Panc1 (cell line): ENCODE measurements around the gene MEIOSIN. TPM values are rescaled to one million over a fixed set of nuclear protein-coding genes. Genes with fewer than 3 reads are reported as not detected.
A peak's percentile ranks its signal among the peaks of the same experiment; 100 is the strongest.
"Not testable (repeated sequence)": the region's sequence is repeated elsewhere in the genome, so short reads cannot be mapped to it uniquely, and the experiment has no call there.

Experiments used
- ATAC-seq: fragments of 200-7000 bp; cut with Tn5 transposase; 2 replicates; pipeline ENCODE4 v1.9.1; 2020; ENCODE audit warnings: mild to moderate bottlenecking, moderate library complexity
- BruUV-seq: library from RNA; stranded (reverse); fragments of 400-500 nt; replicated peaks from 2 replicates; lab custom pipeline; 2021; lab: Mats Ljungman, UMichigan
- CTCF ChIA-PET: fragments of 300-600 bp; sonication (Branson Sonifier 250); formaldehyde crosslinking; loops from one replicate; lab custom pipeline; 2022; ENCODE audit warnings: antibody characterized with exemption; lab: Charles Lee
- POLR2A ChIA-PET: fragments of 300-600 bp; sonication (Branson Sonifier 250); formaldehyde crosslinking; loops from one replicate; lab custom pipeline; 2022; ENCODE audit warnings: antibody characterized with exemption; lab: Charles Lee
- DNase-seq: peaks from one replicate; pipeline ENCODE4 v3.0.0-alpha.2; 2010; ENCODE audit warnings: low read depth, low spot score
- H3K27ac ChIP-seq: 2 replicates; pipeline ENCODE4 v1.5.1; 2011; ENCODE audit warnings: mild to moderate bottlenecking, low read length, inconsistent platforms
- H3K27me3 ChIP-seq: fragments of 200-500 bp; sonication (Bioruptor generic); 2 replicates; pipeline ENCODE4 v1.6.0; 2014; ENCODE audit warnings: low read length, inconsistent platforms; ENCODE audit not compliant: control insufficient read depth, insufficient read depth
- H3K36me3 ChIP-seq: fragments of 200-500 bp; sonication (Bioruptor generic); 2 replicates; pipeline ENCODE4 v1.5.1; 2014; ENCODE audit warnings: inconsistent platforms, mild to moderate bottlenecking, low read length, moderate library complexity; ENCODE audit not compliant: control insufficient read depth, insufficient read depth
- H3K4me1 ChIP-seq: 2 replicates; pipeline ENCODE4 v1.5.1; 2011; ENCODE audit warnings: inconsistent platforms, mild to moderate bottlenecking, low read length, moderate library complexity; ENCODE audit not compliant: control insufficient read depth, insufficient read depth
- H3K4me3 ChIP-seq, 2 experiments: 2 replicates each; pipeline ENCODE4 v1.5.1; 2011 to 2012; ENCODE audit warnings: low read depth in 2 of 2, low read length in 2 of 2, mild to moderate bottlenecking in 2 of 2, inconsistent platforms in 1 of 2, moderate library complexity in 1 of 2
- H3K9me3 ChIP-seq: fragments of 200-500 bp; sonication (Bioruptor generic); 2 replicates; pipeline ENCODE4 v1.5.1; 2014; ENCODE audit warnings: low read depth, mild to moderate bottlenecking, inconsistent platforms, low read length, moderate library complexity; ENCODE audit not compliant: control insufficient read depth, insufficient read depth
- CTCF ChIP-seq: fragments of 450-650 bp; IDR thresholded peaks from 2 replicates; pipeline ENCODE4 v1.5.1; 2017; ENCODE audit warnings: mild to moderate bottlenecking
- POLR2AphosphoS5 ChIP-seq: IDR thresholded peaks from 2 replicates; pipeline ENCODE4 v1.6.1; 2012; ENCODE audit warnings: mild to moderate bottlenecking, low read depth, low read length, moderate library complexity
- REST ChIP-seq, 2 experiments: IDR thresholded peaks; 2 replicates each; pipeline ENCODE4 v1.6.1; 2011 to 2012; ENCODE audit warnings: low read depth in 2 of 2, control low read depth in 1 of 2, low read length in 1 of 2, mild to moderate bottlenecking in 1 of 2, moderate library complexity in 1 of 2; ENCODE audit not compliant: insufficient read depth in 1 of 2
- SIN3A ChIP-seq: IDR thresholded peaks from 2 replicates; pipeline ENCODE4 v1.6.1; 2012; ENCODE audit warnings: low read depth, mild to moderate bottlenecking, low read length, moderate library complexity, borderline replicate concordance; ENCODE audit not compliant: insufficient read depth
- TCF7L2 ChIP-seq: IDR thresholded peaks from 2 replicates; pipeline ENCODE4 v1.6.1; 2011; ENCODE audit warnings: mild to moderate bottlenecking, low read depth, low read length, inconsistent platforms
- in situ Hi-C: cut with HindIII; loops from 2 replicates; pipeline ENCODE4 v1.10.0; 2016; ENCODE audit warnings: low sequenced_read_pairs, low pct_unique_long_range_greater_than_20kb
- intact Hi-C: fragments of 100-400 bp; cut with micrococcal nuclease; formaldehyde crosslinking; loops from one replicate; pipeline ENCODE4 v1.10.0; 2022; ENCODE audit not compliant: unreplicated experiment
- total RNA-seq: library from RNA; stranded (reverse); gene quantifications from one replicate; pipeline ENCODE4 v1.2.1, GENCODE V29; 2021; ENCODE audit not compliant: unreplicated experiment

The MEIOSIN gene
- total RNA-seq, 1 experiment from 2014 or later = not detected

- no peaks in the 10 kb centered on the region for H3K4me1 ChIP-seq
- ATAC-seq (no peak), DNase-seq (no peak)
- BruUV-seq = no TSS peak
- TF ChIP-seq TCF7L2 = no peak
- H3K9me3 ChIP-seq = no peaks in the 10 kb centered on the region
- POLR2A ChIA-PET = interaction anchor here (0.6 kb wide), 1 partner anchor 288 kb away, joined by 5 read pairs; no protein-coding TSS in a partner anchor
- H3K27me3 ChIP-seq = no peaks in the 10 kb centered on the region
- H3K4me3 ChIP-seq = no peak overlapping the region
- CTCF ChIA-PET = no interaction called here
- in situ Hi-C loops = no loop called here
- peaks cover 5% of the 10 kb centered on the region for H3K36me3 ChIP-seq
- no peak overlapping the region for H3K27ac ChIP-seq
- intact Hi-C loops = no loop called here
Observed at GRCh38 chr19:45793876-45794275, 60.6 kb downstream of the MEIOSIN start.

- no peaks in the 10 kb centered on the region for H3K27me3 ChIP-seq
- no peak overlapping the region for H3K27ac ChIP-seq
- no peak for ATAC-seq
- intact Hi-C loops = no loop called here
- TF ChIP-seq SIN3A (no peak), TCF7L2 (no peak), REST (IDR thresholded peaks at IDR 0.05; ENCODE audit: insufficient read depth in 1 of 2, low read depth in 2 of 2, low read length in 1 of 2) (no peak), CTCF (no peak), POLR2AphosphoS5 (no peak)
- CTCF ChIA-PET = no interaction called here
- in situ Hi-C loops = no loop called here
- POLR2A ChIA-PET = interaction anchor here (0.6 kb wide), 1 partner anchor 155 kb away, joined by 4 read pairs; no protein-coding TSS in a partner anchor
- H3K4me1 ChIP-seq = peaks cover 4% of the 10 kb centered on the region; the same call in 1 of the 2 replicates
- no peaks in the 10 kb centered on the region for H3K9me3 ChIP-seq
- no TSS peak for BruUV-seq
- H3K4me3 ChIP-seq = no peak overlapping the region
- no peaks in the 10 kb centered on the region; the same call in 1 of the 2 replicates for H3K36me3 ChIP-seq
- DNase-seq = no peak
Observed at GRCh38 chr19:45794627-45795026, 61.4 kb downstream of the MEIOSIN start.

GRCh38 chr19:45798995-45799517 lies 65.8 kb downstream of the MEIOSIN start:
- H3K36me3 ChIP-seq = no peaks in the 10 kb centered on the region
- intact Hi-C loops = no loop called here
- in situ Hi-C loops = no loop called here
- DNase-seq (no peak), ATAC-seq (peak; percentile 82)
- H3K9me3 ChIP-seq = no peaks in the 10 kb centered on the region
- H3K27me3 ChIP-seq = no peaks in the 10 kb centered on the region
- peak; percentile 82 for TF ChIP-seq CTCF
- TF ChIP-seq TCF7L2 = no peak
- BruUV-seq = no TSS peak
- H3K4me1 ChIP-seq = peaks cover 4% of the 10 kb centered on the region; the same call in 1 of the 2 replicates
- H3K27ac ChIP-seq = no peak overlapping the region
- no peak overlapping the region for H3K4me3 ChIP-seq
- CTCF ChIA-PET = interaction anchor here (0.6 to 1.4 kb wide), 5 partner anchors 17 to 30 kb away, joined by 3 to 10 read pairs (median 3); partner anchors contain the start of genes DMPK and SIX5
- POLR2A ChIA-PET = no interaction called here

GRCh38 chr19:45799541-45799940 lies 66.3 kb downstream of the MEIOSIN start:
- H3K4me1 ChIP-seq, intact Hi-C loops, H3K36me3 ChIP-seq, in situ Hi-C loops, H3K9me3 ChIP-seq, BruUV-seq, H3K4me3 ChIP-seq, H3K27me3 ChIP-seq, DNase-seq, H3K27ac ChIP-seq, POLR2A ChIA-PET: not testable (repeated sequence)
- CTCF ChIA-PET = interaction anchor here (0.7 to 1.4 kb wide), 4 partner anchors 17 to 30 kb away, joined by 3 to 10 read pairs (median 4); partner anchors contain the start of genes DMPK and SIX5
- peak; percentile 35; the same call in 1 of the 2 replicates for ATAC-seq
